Heart left ventricle (tissue), 13 donors: ENCODE measurements around the gene LARGE2.

Experiments used
- POLR2A ChIP-seq, 2 donors: fragments of 450-650 bp; IDR thresholded peaks; one replicate each; pipeline ENCODE4 v1.6.1; 2017; ENCODE audit warnings: antibody characterized with exemption in 2 of 2, mild to moderate bottlenecking in 2 of 2, moderate library complexity in 2 of 2
- TF ChIP-seq, protein P1 (sequence below), 12 donors: fragments of 200-600 bp; sonication (generic) in 4 of 12; IDR thresholded peaks; one replicate each; pipeline versions ENCODE4 v1.5.0 to v1.8.0; 2018 to 2022; ENCODE audit warnings: antibody characterized with exemption in 12 of 12, mild to moderate bottlenecking in 5 of 12
- donor health status: ischemic (EF 13 %, LVEDD 7.1; RV severe dilation, severe dysfunction).
- donor health status: DM: no; HTN: yes; CAD: no.
- donor health status: DM: no; HTN: no; CAD: no.
- donor health status: ischemic (EF 25% LVEDD 6.9; RV normal size, moderate dysfunction).
- donor health status: ischemic (EF 25% LVEDD 5.7; RV mildly dilated, moderate dysfunction).
- donor health status: ischemic (EF 35%, LVEDD 5.7; RV mildly dilated, moderate dysfunction).
- donor health status: nonischemic (EF 11% LVEDD 7.7; RV severe dilation, severe dysfunction).
- donor health status: DM: yes; HTN: yes; CAD: no.
- donor health status: PGD.
- donor health status: ischemic (EF 29% LVEDD 5.4; RV normal size, mild dysfunction).
- donor health status: nonischemic (EF 23%, LVEDD 6.1; RV moderate dilation, normal function).

DNA sequence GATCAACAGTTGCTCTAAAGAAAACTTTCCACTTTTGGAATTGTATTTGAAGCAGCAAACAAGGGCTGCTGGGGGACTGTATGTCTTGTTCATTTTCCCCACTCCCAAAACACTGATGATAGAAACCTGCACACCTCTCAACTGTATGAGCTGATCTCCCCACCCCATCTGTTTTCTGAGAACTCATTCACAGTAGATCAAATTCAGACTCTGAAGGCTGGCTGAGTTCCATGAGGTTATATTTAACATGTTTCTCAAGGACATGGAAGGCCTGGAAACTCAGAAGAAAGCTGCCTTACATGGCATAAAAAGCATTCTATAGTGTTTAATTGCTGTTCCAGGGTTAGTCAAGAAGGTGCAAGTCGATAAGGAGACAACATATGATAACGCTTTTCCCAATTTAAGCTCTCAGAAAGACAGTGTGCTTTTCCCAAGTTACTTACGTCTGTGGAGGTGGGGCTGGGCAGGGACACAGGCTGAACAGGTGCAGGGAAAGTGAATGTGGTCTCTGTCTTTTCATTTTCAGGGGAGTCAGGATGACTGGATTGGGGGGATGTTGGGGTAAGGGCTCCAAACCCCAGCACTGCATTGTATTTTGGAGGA is 23.0 kb downstream of the LARGE2 start:
- TF ChIP-seq, protein P1, sequence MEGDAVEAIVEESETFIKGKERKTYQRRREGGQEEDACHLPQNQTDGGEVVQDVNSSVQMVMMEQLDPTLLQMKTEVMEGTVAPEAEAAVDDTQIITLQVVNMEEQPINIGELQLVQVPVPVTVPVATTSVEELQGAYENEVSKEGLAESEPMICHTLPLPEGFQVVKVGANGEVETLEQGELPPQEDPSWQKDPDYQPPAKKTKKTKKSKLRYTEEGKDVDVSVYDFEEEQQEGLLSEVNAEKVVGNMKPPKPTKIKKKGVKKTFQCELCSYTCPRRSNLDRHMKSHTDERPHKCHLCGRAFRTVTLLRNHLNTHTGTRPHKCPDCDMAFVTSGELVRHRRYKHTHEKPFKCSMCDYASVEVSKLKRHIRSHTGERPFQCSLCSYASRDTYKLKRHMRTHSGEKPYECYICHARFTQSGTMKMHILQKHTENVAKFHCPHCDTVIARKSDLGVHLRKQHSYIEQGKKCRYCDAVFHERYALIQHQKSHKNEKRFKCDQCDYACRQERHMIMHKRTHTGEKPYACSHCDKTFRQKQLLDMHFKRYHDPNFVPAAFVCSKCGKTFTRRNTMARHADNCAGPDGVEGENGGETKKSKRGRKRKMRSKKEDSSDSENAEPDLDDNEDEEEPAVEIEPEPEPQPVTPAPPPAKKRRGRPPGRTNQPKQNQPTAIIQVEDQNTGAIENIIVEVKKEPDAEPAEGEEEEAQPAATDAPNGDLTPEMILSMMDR (IDR thresholded peaks at IDR 0.05) = no peak
- TF ChIP-seq POLR2A (IDR thresholded peaks at IDR 0.05) = no peak
